K562 (cell line): ENCODE measurements around the gene OR4K14. TPM values are rescaled to one million over a fixed set of nuclear protein-coding genes. Genes with fewer than 3 reads are reported as not detected.

ENCODE experiments used
- ARID2 ChIP-seq: fragments of 450-650 bp; IDR thresholded peaks from 2 replicates; pipeline ENCODE4 v1.6.1; 2017; ENCODE audit warnings: antibody characterized with exemption, mild to moderate bottlenecking
- ELF1 ChIP-seq: fragments of 200-800 bp; sonication (Bioruptor generic); IDR thresholded peaks from 2 replicates; pipeline ENCODE4 v1.6.1; 2016; ENCODE audit warnings: missing genetic modification characterization, missing compliant biosample characterization
- HINFP ChIP-seq: fragments of 450-650 bp; conservative IDR thresholded peaks from 2 replicates; pipeline ENCODE4 v1.6.1; 2016; ENCODE audit warnings: missing genetic modification characterization, low read depth, mild to moderate bottlenecking, control low read depth, missing compliant biosample characterization
- IRF9 ChIP-seq: fragments of 450-650 bp; IDR thresholded peaks from 2 replicates; pipeline ENCODE4 v1.6.1; 2016; ENCODE audit warnings: missing biosample characterization, missing genetic modification characterization
- JUND ChIP-seq, 2 experiments: IDR thresholded peaks; 2 replicates in 1 of 2; 3 replicates in 1 of 2; pipeline ENCODE4 v1.6.1; 2011; ENCODE audit warnings: borderline replicate concordance in 2 of 2, low read depth in 2 of 2, low read length in 2 of 2, improper control_type of control experiment in 1 of 2, missing biosample characterization in 1 of 2, missing genetic modification characterization in 1 of 2, missing genetic modification reagents in 1 of 2
- MITF ChIP-seq: IDR thresholded peaks from 2 replicates; pipeline ENCODE4 v1.6.1; 2014; ENCODE audit warnings: antibody characterized with exemption
- PHF20 ChIP-seq: fragments of 450-650 bp; IDR thresholded peaks from 2 replicates; pipeline ENCODE4 v1.6.1; 2018; ENCODE audit not compliant: partially characterized antibody
- PTTG1 ChIP-seq: fragments of 450-650 bp; IDR thresholded peaks from 2 replicates; pipeline ENCODE4 v1.6.1; 2016; ENCODE audit warnings: low read depth, mild to moderate bottlenecking, missing genetic modification characterization, missing compliant biosample characterization
- SLC30A9 ChIP-seq: fragments of 250-450 bp; sonication (Bioruptor Pico); IDR thresholded peaks from 2 replicates; pipeline ENCODE4 v1.8.0; 2022; ENCODE audit warnings: mild to moderate bottlenecking, moderate library complexity
- SOX6 ChIP-seq: fragments of 450-650 bp; IDR thresholded peaks from 2 replicates; pipeline ENCODE4 v1.6.1; 2014; ENCODE audit warnings: mild to moderate bottlenecking
- TFE3 ChIP-seq: fragments of 450-650 bp; formaldehyde crosslinking; IDR thresholded peaks from 2 replicates; pipeline ENCODE4 v1.4.0; 2020; ENCODE audit warnings: mild to moderate bottlenecking, mixed read lengths
- THRA ChIP-seq: fragments of 450-650 bp; IDR thresholded peaks from 2 replicates; pipeline ENCODE4 v1.6.1; 2017; ENCODE audit warnings: mild to moderate bottlenecking, moderate library complexity
- ZFPM2 ChIP-seq: fragments of 250-450 bp; sonication (Bioruptor Pico); IDR thresholded peaks from 2 replicates; pipeline ENCODE4 v1.5.1; 2022; ENCODE audit warnings: mild to moderate bottlenecking
- ZNF133 ChIP-seq: fragments of 250-450 bp; sonication (Bioruptor Pico); IDR thresholded peaks from 2 replicates; pipeline ENCODE4 v1.4.0; 2020; ENCODE audit warnings: mild to moderate bottlenecking
- ZNF57 ChIP-seq: fragments of 450-650 bp; formaldehyde crosslinking; IDR thresholded peaks from 2 replicates; pipeline ENCODE4 v1.4.0; 2020; ENCODE audit warnings: mild to moderate bottlenecking, moderate library complexity
- ZNF609 ChIP-seq: sonication (generic); formaldehyde crosslinking; IDR thresholded peaks from 2 replicates; pipeline ENCODE4 v1.8.1; 2023; ENCODE audit warnings: missing genetic modification reagents, mild to moderate bottlenecking, borderline replicate concordance
- ZSCAN32 ChIP-seq: fragments of 450-650 bp; formaldehyde crosslinking; IDR thresholded peaks from 2 replicates; pipeline ENCODE4 v1.4.0; 2020; ENCODE audit warnings: mild to moderate bottlenecking, moderate library complexity
- polyA plus RNA-seq, 8 experiments: library from polyadenylated mRNA; depleted of rRNA in 4 of 8; stranded (reverse) in 5 of 8; unstranded in 3 of 8; fragments of >200 nt; fragmentation: Nextera tagmentation in 2 of 8; fragmentation: Illumina TruSeq in 1 of 8; extraction: Ambion mirVana in 2 of 8; extraction: Trizol in 1 of 8; gene quantifications; 2 replicates each; pipeline versions ENCODE4 v1.2.1 to v1.2.3, GENCODE V29; 2011 to 2014; ENCODE audit warnings: inconsistent platforms in 1 of 8, missing spikeins in 1 of 8
- total RNA-seq, 7 experiments: library from RNA; depleted of rRNA in 6 of 7; stranded (reverse); fragments of >200 nt in 6 of 7; fragmentation: Illumina TruSeq in 2 of 7; extraction: Trizol in 2 of 7; gene quantifications; 2 replicates each; pipeline versions ENCODE4 v1.2.1 to v1.2.3, GENCODE V29; 2011 to 2021; ENCODE audit warnings: low replicate concordance in 1 of 7

OR4K14 gene
- total and polyA plus RNA-seq, 9 of the 15 experiments (the other 6 are each of a cell fraction or from before 2014, with no cell fraction given): not detected

GRCh38 chr14:20044243-20044642, 25.1 kb upstream of the OR4K14 start (continued):
- TF ChIP-seq ZNF609 (CRISPR knock-in tag) (no peak), PHF20 (no peak), TFE3 (CRISPR knock-in tag) (no peak), THRA (no peak), ARID2 (no peak), PTTG1 (no peak), ZFPM2 (no peak), HINFP (tag) (no peak), IRF9 (tag) (no peak), ZSCAN32 (CRISPR knock-in tag) (no peak), SLC30A9 (CRISPR knock-in tag) (no peak), ELF1 (no peak), SOX6 (peak; percentile 34; the same call in 1 of the 2 replicates), MITF (no peak), ZNF133 (no peak), JUND (IDR thresholded peaks at IDR 0.05; ENCODE audit: borderline replicate concordance, low read depth, low read length) (peak; percentile 90), JUND (tag; IDR thresholded peaks at IDR 0.05; ENCODE audit: borderline replicate concordance, low read depth, low read length) (peak; percentile 84; the same call in 2 of the 3 replicates), ZNF57 (CRISPR knock-in tag) (no peak)
